ENCODE data around the gene PIEZO2.
A peak's percentile ranks its signal among the peaks of the same experiment; 100 is the strongest.

The PIEZO2 gene

DNA sequence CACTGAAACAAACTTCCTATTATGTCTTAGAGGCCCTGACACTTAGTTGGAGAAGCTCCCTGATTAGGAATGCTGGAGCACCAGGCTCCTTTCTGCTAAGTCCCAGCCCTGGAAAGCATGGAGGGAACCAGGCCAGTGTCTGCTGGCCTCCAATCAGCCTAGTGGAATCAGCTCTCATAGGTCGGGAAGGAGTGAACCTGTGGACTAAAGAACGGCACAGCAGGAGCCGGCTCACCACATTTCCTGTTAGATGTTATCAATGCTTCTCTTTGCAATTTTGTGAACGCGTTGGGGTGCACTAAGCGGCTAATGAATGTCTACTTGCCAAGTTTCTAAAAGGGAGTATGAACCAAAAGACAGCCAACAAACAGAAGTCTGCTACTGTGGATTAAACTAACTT lies 326.9 kb downstream of the PIEZO2 start:
- no peak for TF ChIP-seq ZNF175 (tag by site-specific recombination; IDR thresholded peaks at IDR 0.05)
- TF ChIP-seq TRIM28 (IDR thresholded peaks at IDR 0.05; ENCODE audit: borderline replicate concordance, low read length) = 0 out of 2 replicates have a peak, but pooled peaks have one; percentile 71
- CTCF ChIA-PET = interaction anchor here (0.6 to 0.9 kb wide), 4 partner anchors 12 to 1158 kb away, joined by 3 read pairs; no protein-coding TSS in a partner anchor
- H3K27ac ChIP-seq (ENCODE audit: extremely low read depth, low read depth, low read length) = no peak overlapping the region
- H3K36me3 ChIP-seq (ENCODE audit: control insufficient read depth in 2 of 2, insufficient read depth in 1 of 2, low read length in 2 of 2) = no peaks in the 10 kb centered on the region
- H3K4me1 ChIP-seq (ENCODE audit: control insufficient read depth, insufficient read depth, low read length) = no peaks in the 10 kb centered on the region
- POLR2A ChIA-PET = no interaction called here
- H3K4me3 ChIP-seq (ENCODE audit: low read depth, low read length) = no peak overlapping the region
- no peaks in the 10 kb centered on the region for H3K9me3 ChIP-seq (ENCODE audit: control insufficient read depth, insufficient read depth, low read depth, low read length)

DNA sequence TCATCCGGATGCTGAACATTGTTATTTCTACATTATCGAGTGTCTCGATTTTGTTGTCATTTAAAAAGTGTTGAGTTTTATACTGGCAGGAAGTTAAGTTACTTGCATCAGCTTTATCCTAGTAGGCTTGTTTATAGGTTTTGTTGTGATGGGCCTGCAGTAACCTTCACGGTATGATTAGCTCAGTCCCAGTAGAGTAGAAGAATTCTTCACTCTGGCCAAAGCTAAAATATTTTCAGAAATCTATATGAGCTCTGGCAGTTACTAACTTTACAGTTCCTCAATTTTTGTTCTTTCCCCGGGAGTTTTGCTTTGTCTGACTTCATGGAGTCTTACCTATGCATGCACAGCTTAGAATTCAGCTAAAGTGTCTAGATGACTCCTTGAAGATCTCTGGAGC lies 328.7 kb downstream of the PIEZO2 start:
- no peaks in the 10 kb centered on the region for H3K4me1 ChIP-seq (ENCODE audit: control insufficient read depth, insufficient read depth, low read length)
- H3K27ac ChIP-seq (ENCODE audit: extremely low read depth, low read depth, low read length) = no peak overlapping the region
- H3K36me3 ChIP-seq (ENCODE audit: control insufficient read depth in 2 of 2, insufficient read depth in 1 of 2, low read length in 2 of 2) = no peaks in the 10 kb centered on the region
- TF ChIP-seq ZFP41 (tag by site-specific recombination; IDR thresholded peaks at IDR 0.05; ENCODE audit: borderline replicate concordance) (no peak), HOXC10 (CRISPR knock-in tag; IDR thresholded peaks at IDR 0.05) (no peak), ZNF561 (tag by site-specific recombination; IDR thresholded peaks at IDR 0.05; ENCODE audit: borderline replicate concordance) (no peak), ZFP69B (tag by site-specific recombination; IDR thresholded peaks at IDR 0.05) (no peak), WT1 (tag by site-specific recombination; IDR thresholded peaks at IDR 0.05) (no peak), ZNF521 (tag by site-specific recombination; IDR thresholded peaks at IDR 0.05) (no peak), KLF1 (tag by site-specific recombination; IDR thresholded peaks at IDR 0.05) (no peak), ZBTB1 (tag by site-specific recombination; IDR thresholded peaks at IDR 0.05) (no peak), SETDB1 (IDR thresholded peaks at IDR 0.05; ENCODE audit: insufficient read length, low read length) (no peak), ZNF654 (tag by site-specific recombination; IDR thresholded peaks at IDR 0.05; ENCODE audit: low read depth) (no peak), ZNF2 (tag by site-specific recombination; IDR thresholded peaks at IDR 0.05) (no peak), ZNF610 (tag by site-specific recombination; IDR thresholded peaks at IDR 0.05; ENCODE audit: borderline replicate concordance) (no peak), PRDM1 (tag by site-specific recombination; IDR thresholded peaks at IDR 0.05) (no peak)
- TF ChIP-seq, protein P1, sequence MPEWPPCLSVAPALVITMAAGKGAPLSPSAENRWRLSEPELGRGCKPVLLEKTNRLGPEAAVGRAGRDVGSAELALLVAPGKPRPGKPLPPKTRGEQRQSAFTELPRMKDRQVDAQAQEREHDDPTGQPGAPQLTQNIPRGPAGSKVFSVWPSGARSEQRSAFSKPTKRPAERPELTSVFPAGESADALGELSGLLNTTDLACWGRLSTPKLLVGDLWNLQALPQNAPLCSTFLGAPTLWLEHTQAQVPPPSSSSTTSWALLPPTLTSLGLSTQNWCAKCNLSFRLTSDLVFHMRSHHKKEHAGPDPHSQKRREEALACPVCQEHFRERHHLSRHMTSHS (tag by site-specific recombination; IDR thresholded peaks at IDR 0.05) = no peak
- TF ChIP-seq, protein P2, sequence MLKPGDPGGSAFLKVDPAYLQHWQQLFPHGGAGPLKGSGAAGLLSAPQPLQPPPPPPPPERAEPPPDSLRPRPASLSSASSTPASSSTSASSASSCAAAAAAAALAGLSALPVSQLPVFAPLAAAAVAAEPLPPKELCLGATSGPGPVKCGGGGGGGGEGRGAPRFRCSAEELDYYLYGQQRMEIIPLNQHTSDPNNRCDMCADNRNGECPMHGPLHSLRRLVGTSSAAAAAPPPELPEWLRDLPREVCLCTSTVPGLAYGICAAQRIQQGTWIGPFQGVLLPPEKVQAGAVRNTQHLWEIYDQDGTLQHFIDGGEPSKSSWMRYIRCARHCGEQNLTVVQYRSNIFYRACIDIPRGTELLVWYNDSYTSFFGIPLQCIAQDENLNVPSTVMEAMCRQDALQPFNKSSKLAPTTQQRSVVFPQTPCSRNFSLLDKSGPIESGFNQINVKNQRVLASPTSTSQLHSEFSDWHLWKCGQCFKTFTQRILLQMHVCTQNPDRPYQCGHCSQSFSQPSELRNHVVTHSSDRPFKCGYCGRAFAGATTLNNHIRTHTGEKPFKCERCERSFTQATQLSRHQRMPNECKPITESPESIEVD (tag by site-specific recombination; IDR thresholded peaks at IDR 0.05) = no peak
- TF ChIP-seq, protein P3, sequence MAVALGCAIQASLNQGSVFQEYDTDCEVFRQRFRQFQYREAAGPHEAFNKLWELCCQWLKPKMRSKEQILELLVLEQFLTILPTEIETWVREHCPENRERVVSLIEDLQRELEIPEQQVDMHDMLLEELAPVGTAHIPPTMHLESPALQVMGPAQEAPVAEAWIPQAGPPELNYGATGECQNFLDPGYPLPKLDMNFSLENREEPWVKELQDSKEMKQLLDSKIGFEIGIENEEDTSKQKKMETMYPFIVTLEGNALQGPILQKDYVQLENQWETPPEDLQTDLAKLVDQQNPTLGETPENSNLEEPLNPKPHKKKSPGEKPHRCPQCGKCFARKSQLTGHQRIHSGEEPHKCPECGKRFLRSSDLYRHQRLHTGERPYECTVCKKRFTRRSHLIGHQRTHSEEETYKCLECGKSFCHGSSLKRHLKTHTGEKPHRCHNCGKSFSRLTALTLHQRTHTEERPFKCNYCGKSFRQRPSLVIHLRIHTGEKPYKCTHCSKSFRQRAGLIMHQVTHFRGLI (tag by site-specific recombination; IDR thresholded peaks at IDR 0.05) = no peak
- TF ChIP-seq, protein P4, sequence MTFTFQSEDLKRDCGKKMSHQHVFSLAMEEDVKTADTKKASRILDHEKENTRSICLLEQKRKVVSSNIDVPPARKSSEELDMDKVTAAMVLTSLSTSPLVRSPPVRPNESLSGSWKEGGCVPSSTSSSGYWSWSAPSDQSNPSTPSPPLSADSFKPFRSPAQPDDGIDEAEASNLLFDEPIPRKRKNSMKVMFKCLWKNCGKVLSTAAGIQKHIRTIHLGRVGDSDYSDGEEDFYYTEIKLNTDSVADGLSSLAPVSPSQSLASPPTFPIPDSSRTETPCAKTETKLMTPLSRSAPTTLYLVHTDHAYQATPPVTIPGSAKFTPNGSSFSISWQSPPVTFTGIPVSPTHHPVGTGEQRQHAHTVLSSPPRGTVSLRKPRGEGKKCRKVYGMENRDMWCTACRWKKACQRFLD (tag by site-specific recombination; IDR thresholded peaks at IDR 0.05) = no peak
- TF ChIP-seq, protein P5, sequence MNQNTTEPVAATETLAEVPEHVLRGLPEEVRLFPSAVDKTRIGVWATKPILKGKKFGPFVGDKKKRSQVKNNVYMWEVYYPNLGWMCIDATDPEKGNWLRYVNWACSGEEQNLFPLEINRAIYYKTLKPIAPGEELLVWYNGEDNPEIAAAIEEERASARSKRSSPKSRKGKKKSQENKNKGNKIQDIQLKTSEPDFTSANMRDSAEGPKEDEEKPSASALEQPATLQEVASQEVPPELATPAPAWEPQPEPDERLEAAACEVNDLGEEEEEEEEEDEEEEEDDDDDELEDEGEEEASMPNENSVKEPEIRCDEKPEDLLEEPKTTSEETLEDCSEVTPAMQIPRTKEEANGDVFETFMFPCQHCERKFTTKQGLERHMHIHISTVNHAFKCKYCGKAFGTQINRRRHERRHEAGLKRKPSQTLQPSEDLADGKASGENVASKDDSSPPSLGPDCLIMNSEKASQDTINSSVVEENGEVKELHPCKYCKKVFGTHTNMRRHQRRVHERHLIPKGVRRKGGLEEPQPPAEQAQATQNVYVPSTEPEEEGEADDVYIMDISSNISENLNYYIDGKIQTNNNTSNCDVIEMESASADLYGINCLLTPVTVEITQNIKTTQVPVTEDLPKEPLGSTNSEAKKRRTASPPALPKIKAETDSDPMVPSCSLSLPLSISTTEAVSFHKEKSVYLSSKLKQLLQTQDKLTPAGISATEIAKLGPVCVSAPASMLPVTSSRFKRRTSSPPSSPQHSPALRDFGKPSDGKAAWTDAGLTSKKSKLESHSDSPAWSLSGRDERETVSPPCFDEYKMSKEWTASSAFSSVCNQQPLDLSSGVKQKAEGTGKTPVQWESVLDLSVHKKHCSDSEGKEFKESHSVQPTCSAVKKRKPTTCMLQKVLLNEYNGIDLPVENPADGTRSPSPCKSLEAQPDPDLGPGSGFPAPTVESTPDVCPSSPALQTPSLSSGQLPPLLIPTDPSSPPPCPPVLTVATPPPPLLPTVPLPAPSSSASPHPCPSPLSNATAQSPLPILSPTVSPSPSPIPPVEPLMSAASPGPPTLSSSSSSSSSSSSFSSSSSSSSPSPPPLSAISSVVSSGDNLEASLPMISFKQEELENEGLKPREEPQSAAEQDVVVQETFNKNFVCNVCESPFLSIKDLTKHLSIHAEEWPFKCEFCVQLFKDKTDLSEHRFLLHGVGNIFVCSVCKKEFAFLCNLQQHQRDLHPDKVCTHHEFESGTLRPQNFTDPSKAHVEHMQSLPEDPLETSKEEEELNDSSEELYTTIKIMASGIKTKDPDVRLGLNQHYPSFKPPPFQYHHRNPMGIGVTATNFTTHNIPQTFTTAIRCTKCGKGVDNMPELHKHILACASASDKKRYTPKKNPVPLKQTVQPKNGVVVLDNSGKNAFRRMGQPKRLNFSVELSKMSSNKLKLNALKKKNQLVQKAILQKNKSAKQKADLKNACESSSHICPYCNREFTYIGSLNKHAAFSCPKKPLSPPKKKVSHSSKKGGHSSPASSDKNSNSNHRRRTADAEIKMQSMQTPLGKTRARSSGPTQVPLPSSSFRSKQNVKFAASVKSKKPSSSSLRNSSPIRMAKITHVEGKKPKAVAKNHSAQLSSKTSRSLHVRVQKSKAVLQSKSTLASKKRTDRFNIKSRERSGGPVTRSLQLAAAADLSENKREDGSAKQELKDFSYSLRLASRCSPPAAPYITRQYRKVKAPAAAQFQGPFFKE (tag by site-specific recombination; IDR thresholded peaks at IDR 0.05; ENCODE audit: borderline replicate concordance) = no peak
- ChIA-PET CTCF (interaction anchor here (0.8 to 2.1 kb wide), 4 partner anchors 10 to 333 kb away, joined by 3 to 6 read pairs (median 4); no protein-coding TSS in a partner anchor), POLR2A (no interaction called here)
- H3K4me3 ChIP-seq (ENCODE audit: low read depth, low read length) = no peak overlapping the region
- no peaks in the 10 kb centered on the region for H3K9me3 ChIP-seq (ENCODE audit: control insufficient read depth, insufficient read depth, low read depth, low read length)
